Keratinocyte (primary cell): Measurements from ENCODE around the gene ABLIM2. TPM values are rescaled to one million over a fixed set of nuclear protein-coding genes. Genes with fewer than 3 reads are reported as not detected.

ENCODE experiments used
- DNase-seq: peaks from one replicate; pipeline ENCODE4 v3.0.0-alpha.2; 2011; ENCODE audit warnings: low read depth, missing footprints, low spot score
- FAIRE-seq: peaks from 2 replicates; lab custom pipeline; 2011; peaks lifted over from hg19 to GRCh38; lab: Jason Lieb, UNC
- H2AFZ ChIP-seq: 2 replicates; pipeline ENCODE4 v1.6.0; 2012; ENCODE audit warnings: low read length, control low read depth, inconsistent platforms; ENCODE audit not compliant: control insufficient read depth
- H3K27ac ChIP-seq: 2 replicates; pipeline ENCODE4 v1.5.1; 2011; ENCODE audit warnings: low read length; ENCODE audit not compliant: control insufficient read depth, insufficient read depth
- H3K27me3 ChIP-seq: 3 replicates; pipeline ENCODE4 v1.6.0; 2011; ENCODE audit warnings: low read length; ENCODE audit not compliant: control insufficient read depth, insufficient read depth; ENCODE audit errors: extremely low read depth
- H3K36me3 ChIP-seq, 2 experiments: 2 replicates in 1 of 2; 3 replicates in 1 of 2; pipeline ENCODE4 v1.5.1; 2011; ENCODE audit warnings: low read length in 2 of 2, mild to moderate bottlenecking in 1 of 2; ENCODE audit not compliant: control insufficient read depth in 2 of 2, insufficient read depth in 2 of 2; ENCODE audit errors: extremely low read depth in 1 of 2
- H3K4me1 ChIP-seq: 3 replicates; pipeline ENCODE4 v1.5.1; 2011; ENCODE audit warnings: low read length; ENCODE audit not compliant: control insufficient read depth, insufficient read depth; ENCODE audit errors: extremely low read depth
- H3K4me2 ChIP-seq: 3 replicates; pipeline ENCODE4 v1.6.0; 2011; ENCODE audit warnings: low read depth, low read length; ENCODE audit not compliant: control insufficient read depth, insufficient read depth; ENCODE audit errors: extremely low read depth
- H3K4me3 ChIP-seq, 3 experiments: fragments of 200-600 bp in 1 of 3; sonication (generic) in 1 of 3; 2 replicates in 2 of 3; 3 replicates in 1 of 3; pipeline ENCODE4 v1.5.1; 2011 to 2016; ENCODE audit warnings: low read length in 3 of 3, mild to moderate bottlenecking in 3 of 3, control low read depth in 2 of 3, inconsistent platforms in 1 of 3, low read depth in 1 of 3, mixed read lengths in 1 of 3, mixed run types in 1 of 3, moderate library complexity in 1 of 3; ENCODE audit not compliant: control insufficient read depth in 2 of 3, insufficient read depth in 2 of 3; ENCODE audit errors: extremely low read depth in 1 of 3
- H3K79me2 ChIP-seq: 2 replicates; pipeline ENCODE4 v1.6.0; 2012; ENCODE audit warnings: low read length; ENCODE audit not compliant: control insufficient read depth, insufficient read depth
- H3K9ac ChIP-seq: 3 replicates; pipeline ENCODE4 v1.6.0; 2011; ENCODE audit warnings: low read length; ENCODE audit not compliant: control insufficient read depth, insufficient read depth; ENCODE audit errors: extremely low read depth
- H3K9me1 ChIP-seq: 3 replicates; pipeline ENCODE4 v1.6.0; 2011; ENCODE audit warnings: low read length; ENCODE audit not compliant: control insufficient read depth, insufficient read depth; ENCODE audit errors: extremely low read depth
- H3K9me3 ChIP-seq: 2 replicates; pipeline ENCODE4 v1.5.1; 2012; ENCODE audit warnings: low read depth, low read length; ENCODE audit not compliant: control insufficient read depth
- H4K20me1 ChIP-seq: 3 replicates; pipeline ENCODE4 v1.6.0; 2011; ENCODE audit warnings: low read length; ENCODE audit not compliant: control insufficient read depth, insufficient read depth; ENCODE audit errors: extremely low read depth
- CTCF ChIP-seq, 3 experiments: IDR thresholded peaks in 1 of 3; conservative IDR thresholded peaks in 1 of 3; optimal IDR thresholded peaks in 1 of 3; 2 replicates in 2 of 3; 3 replicates in 1 of 3; pipeline versions ENCODE3 to v1.5.1; 2011; ENCODE audit warnings: low read length in 3 of 3, mild to moderate bottlenecking in 3 of 3, moderate library complexity in 2 of 3, control low read depth in 1 of 3, inconsistent platforms in 1 of 3; ENCODE audit not compliant: insufficient read depth in 2 of 3; ENCODE audit errors: extremely low read depth in 1 of 3
- EZH2 ChIP-seq: IDR thresholded peaks from one replicate; pipeline ENCODE4 v1.6.1; 2012; ENCODE audit warnings: inconsistent platforms, mild to moderate bottlenecking, low read length, moderate library complexity
- dilution Hi-C: fragments of 300-500 bp; cut with MboI; formaldehyde crosslinking; loops from one replicate; pipeline ENCODE4 v1.7.0; 2020; ENCODE audit warnings: low sequenced_read_pairs; ENCODE audit not compliant: extremely low pct_ligation_motif_present
- polyA plus RNA-seq, 5 experiments: library from polyadenylated mRNA; depleted of rRNA in 3 of 5; stranded (reverse) in 3 of 5; stranded (forward) in 1 of 5; unstranded in 1 of 5; fragments of >200 nt; gene quantifications; 1 replicate in 1 of 5; 2 replicates in 3 of 5; 3 replicates in 1 of 5; pipeline versions ENCODE4 v1.2.1 to v1.2.3, GENCODE V29; 2011 to 2012; ENCODE audit warnings: missing spikeins in 2 of 5, low read depth in 1 of 5, low replicate concordance in 1 of 5

ABLIM2 gene
- polyA plus RNA-seq, 1 donor (not counting 4 experiments of a cell fraction or from before 2014, with no cell fraction given): 0.94 TPM

- H3K9me1 ChIP-seq: no peaks in the 10 kb centered on the region
- H4K20me1 ChIP-seq: no peaks in the 10 kb centered on the region
- no peaks in the 10 kb centered on the region for H3K79me2 ChIP-seq
- no peak overlapping the region for H3K27ac ChIP-seq
- H3K4me2 ChIP-seq: no peak overlapping the region
- no peak for DNase-seq
- dilution Hi-C loops: no loop called here
- no peaks in the 10 kb centered on the region for H3K4me1 ChIP-seq
- no peak overlapping the region for H3K9ac ChIP-seq
- H3K36me3 ChIP-seq: no peaks in the 10 kb centered on the region
- no peak for FAIRE-seq
- peaks cover 6% of the 10 kb centered on the region for H3K27me3 ChIP-seq
- H3K9me3 ChIP-seq: no peaks in the 10 kb centered on the region
- H3K4me3 ChIP-seq: no peak overlapping the region
- no peak overlapping the region for H2AFZ ChIP-seq
- TF ChIP-seq EZH2: no peak
- no peak for TF ChIP-seq CTCF (optimal IDR thresholded peaks at IDR 0.05 in 1 of 3, IDR thresholded peaks at IDR 0.05 in 1 of 3, conservative IDR thresholded peaks at IDR 0.05 in 1 of 3; ENCODE audit: extremely low read depth in 1 of 3, insufficient read depth in 2 of 3, low read length in 3 of 3)
These were observed 169.0 kb downstream of the ABLIM2 start for GRCh38 chr4:7989654-7990053.

- Histone ChIP-seq H3K27ac (no peak overlapping the region), H3K9me1 (no peaks in the 10 kb centered on the region), H4K20me1 (no peaks in the 10 kb centered on the region), H3K4me1 (no peaks in the 10 kb centered on the region), H3K9me3 (no peaks in the 10 kb centered on the region), H3K79me2 (no peaks in the 10 kb centered on the region), H3K27me3 (peaks cover 10% of the 10 kb centered on the region), H3K4me2 (no peak overlapping the region), H3K9ac (no peak overlapping the region), H3K36me3 (no peaks in the 10 kb centered on the region), H3K4me3 (no peak overlapping the region), H2AFZ (no peak overlapping the region)
- DNase-seq (no peak), FAIRE-seq (no peak)
- TF ChIP-seq EZH2 (no peak), CTCF (optimal IDR thresholded peaks at IDR 0.05 in 1 of 3, IDR thresholded peaks at IDR 0.05 in 1 of 3, conservative IDR thresholded peaks at IDR 0.05 in 1 of 3; ENCODE audit: extremely low read depth in 1 of 3, insufficient read depth in 2 of 3, low read length in 3 of 3) (no peak)
- dilution Hi-C loops: no loop called here
These were observed 170.2 kb downstream of the ABLIM2 start for GRCh38 chr4:7988437-7988836.
